CD4-positive, alpha-beta T cell treated with Interleukin-2 at 100 ng/mL for 4 hours (primary cell): ENCODE measurements around the gene CCDC148.

Experiments used
- DNase-seq: peaks from one replicate; pipeline ENCODE4 v3.0.0-alpha.2; 2020; ENCODE audit warnings: low spot score

CCDC148 gene

DNA sequence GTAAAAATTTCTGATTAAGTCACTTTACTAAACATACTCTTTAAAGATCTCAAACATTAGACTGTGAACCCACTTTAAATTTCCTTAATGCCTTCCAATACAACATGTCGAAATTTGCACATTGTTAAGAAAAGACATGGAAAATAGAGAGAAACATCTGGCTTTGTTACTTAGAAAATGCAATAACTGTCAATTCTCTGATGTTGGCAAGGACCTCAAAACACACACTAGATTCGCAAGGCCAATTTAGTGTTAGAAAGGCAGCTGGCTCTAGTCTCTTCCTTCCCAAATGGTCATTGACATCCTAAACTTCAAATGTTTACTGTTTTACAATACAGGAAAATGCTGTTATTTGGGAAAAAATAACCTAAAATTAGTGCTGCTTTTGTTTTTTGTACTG, 244.3 kb downstream of the CCDC148 start:
- DNase-seq, result no peak

DNA sequence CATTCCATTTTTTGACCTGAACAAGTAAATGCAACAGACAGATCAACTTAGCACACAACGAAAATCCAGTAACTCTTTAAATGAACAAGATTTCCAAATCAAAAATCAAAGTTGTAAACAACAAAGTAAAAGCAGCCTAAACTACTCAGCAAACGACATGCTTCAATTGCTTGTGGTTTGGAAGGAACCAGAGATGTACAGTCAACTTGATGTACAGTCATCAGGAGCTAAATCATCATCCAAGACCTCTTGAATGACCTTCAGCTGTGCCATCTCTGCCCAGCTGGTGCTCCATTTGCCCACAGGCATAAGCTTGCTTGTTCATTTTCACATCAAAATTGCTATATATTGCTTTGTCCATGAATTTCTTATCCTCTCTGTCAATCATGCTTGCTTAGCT, 245.1 kb downstream of the CCDC148 start:
- no peak for DNase-seq

DNA sequence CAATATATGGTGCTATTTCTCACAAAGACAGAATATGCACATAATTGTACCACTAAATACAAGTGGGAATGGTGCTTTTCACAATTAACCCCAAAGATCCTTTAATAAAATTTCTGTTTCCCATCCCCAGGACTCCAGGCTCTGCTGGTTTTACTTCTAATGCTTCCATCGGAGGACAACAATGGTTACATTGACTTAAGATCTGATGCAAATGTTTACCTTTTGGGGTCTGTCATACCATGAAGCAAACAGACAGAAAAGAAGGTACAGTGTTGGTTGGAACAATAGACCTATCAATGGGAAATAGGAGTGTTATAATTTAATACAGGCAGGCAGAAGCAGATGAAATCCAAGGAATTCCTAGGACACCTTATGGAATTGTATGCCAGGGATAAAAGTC, 249.2 kb downstream of the CCDC148 start:
- DNase-seq, result no peak

DNA sequence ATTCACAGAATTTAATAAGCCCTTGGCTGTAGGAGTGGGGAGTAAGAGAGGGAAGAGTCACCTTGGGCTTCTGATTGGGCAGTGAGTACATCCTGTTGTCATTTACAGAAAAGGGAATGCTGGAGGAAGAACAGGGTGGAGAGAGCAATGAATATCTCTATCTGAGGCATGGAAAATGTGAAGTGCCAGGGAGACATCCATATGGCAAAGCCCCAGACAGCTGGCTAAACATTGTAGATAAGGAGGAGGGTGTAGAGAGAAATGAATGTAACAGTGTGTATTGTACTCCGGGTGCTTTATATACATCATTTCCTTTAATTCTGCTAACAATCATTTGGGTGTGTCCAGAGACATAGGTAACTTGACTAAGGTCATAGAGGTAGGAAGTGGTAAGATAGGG, 251.3 kb downstream of the CCDC148 start:
- no peak for DNase-seq

DNA sequence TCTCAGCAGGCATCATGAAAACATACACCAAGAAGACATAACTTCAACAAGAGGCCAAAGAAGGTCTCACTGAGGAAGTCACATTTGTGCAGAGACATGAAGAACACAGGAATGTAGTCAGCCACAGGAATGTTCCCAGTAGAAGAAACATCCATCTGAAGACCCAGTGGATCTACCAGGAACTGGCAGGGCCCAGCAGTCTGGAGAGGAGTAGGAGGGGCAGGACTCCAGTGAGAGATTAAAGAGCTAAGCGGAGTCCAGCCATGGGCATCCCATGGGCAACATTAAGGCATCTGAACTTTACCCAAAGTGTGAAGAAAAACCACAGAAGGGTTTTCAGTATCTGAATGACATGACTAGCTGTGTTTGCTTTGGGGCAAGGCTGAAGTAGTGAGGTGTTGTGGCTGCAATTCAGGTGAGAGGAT, 251.8 kb downstream of the CCDC148 start:
- DNase-seq, result no peak

DNA sequence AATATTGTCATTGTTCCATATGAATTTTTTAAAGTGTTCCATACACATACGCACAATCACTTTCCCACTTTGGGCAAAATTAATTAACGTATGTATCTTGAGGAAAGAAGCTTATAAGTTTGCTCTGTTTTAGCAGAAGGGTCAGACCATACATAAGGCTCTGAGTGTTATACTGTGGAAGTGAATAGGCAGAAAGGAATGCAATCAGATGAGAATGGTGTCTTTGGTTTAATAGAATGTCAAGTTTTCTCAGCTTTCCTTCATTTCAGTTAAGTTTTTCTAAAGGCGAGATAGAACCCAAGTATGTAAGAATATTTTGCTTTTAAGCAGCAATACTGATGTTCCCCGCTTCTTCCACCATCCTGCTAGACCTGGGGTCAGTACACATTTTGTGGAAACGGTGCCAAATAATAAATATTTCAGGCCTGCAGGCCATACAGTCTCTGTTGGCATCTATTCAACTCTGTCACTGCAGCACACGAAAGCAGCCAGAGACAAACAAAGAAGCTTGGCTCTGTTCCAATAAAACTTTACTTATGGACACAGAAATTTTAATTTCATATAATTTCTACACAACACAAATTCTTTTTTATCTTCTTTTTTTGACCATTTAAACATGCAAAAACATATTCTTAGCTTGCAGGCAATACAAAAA, 254.3 kb downstream of the CCDC148 start:
- no peak for DNase-seq

DNA sequence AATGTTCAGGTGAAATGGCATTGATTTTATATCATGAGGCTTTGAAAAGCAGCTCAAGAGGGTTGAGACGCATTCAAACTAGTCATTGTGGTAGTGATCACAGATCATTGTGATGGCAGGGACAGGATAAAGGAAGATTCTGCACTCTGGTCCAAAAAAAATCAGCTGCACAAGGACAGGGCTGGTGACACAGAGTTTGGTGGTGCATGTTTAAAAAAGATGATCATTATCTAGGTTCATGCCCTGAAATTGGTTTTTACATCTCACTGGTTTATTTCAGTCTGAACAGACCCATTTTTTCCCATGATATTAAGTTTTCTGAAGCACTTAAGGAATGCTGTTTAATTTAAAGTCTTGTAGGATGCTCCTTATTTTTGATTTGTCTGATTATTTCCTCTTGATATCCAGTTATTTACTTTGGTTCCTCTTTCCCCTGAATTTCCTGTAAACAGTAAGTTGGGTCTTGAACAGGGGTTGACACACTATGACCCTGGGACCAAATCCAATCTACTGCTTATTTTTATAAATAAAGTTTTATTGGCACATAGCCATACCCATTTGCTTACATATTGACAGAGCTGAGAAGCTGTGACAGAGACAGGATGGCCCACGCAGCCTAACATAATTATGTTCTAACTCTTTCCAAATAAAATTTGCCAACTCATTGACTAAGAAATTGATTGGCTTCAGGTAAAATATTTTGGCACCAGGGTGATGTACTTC, 256.5 kb downstream of the CCDC148 start:
- no peak for DNase-seq

DNA sequence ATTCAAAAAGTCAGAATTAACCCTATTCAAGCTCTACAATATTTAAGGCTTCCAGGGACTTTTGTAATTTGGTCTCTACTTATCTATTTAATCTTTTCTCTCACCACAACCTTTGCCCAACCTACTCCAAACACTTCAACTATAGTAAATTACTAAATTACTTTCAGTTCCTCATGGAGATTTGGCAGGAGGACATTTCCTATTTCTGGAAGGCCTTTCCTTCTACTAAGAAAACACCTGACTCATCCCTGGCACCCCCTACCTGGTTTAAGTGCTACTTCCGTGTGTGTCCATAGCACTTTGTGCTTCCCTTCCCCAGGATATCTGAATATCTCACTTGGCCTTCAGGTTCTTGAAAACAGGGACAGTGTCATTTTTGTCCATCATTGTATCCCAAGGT, 258.6 kb downstream of the CCDC148 start:
- DNase-seq, result no peak

DNA sequence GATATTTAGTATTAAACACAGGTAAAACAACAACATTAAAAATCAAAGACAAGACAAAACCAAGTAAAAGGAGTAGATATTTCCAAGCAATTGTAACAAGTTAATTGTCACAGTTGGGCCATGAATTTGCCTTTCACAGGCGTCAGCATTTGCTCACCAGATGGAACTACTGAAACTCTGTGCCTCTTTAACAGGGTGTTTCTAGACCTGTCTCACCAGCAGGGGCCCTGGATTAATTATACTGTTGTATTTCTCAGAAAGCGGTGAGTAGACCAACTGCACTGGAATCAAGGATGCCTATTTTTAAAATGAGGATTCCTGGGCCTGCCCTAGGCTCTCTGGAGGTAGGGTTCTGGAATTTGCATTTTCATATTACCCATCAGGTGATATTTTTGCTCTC, 262.3 kb downstream of the CCDC148 start:
- no peak for DNase-seq

DNA sequence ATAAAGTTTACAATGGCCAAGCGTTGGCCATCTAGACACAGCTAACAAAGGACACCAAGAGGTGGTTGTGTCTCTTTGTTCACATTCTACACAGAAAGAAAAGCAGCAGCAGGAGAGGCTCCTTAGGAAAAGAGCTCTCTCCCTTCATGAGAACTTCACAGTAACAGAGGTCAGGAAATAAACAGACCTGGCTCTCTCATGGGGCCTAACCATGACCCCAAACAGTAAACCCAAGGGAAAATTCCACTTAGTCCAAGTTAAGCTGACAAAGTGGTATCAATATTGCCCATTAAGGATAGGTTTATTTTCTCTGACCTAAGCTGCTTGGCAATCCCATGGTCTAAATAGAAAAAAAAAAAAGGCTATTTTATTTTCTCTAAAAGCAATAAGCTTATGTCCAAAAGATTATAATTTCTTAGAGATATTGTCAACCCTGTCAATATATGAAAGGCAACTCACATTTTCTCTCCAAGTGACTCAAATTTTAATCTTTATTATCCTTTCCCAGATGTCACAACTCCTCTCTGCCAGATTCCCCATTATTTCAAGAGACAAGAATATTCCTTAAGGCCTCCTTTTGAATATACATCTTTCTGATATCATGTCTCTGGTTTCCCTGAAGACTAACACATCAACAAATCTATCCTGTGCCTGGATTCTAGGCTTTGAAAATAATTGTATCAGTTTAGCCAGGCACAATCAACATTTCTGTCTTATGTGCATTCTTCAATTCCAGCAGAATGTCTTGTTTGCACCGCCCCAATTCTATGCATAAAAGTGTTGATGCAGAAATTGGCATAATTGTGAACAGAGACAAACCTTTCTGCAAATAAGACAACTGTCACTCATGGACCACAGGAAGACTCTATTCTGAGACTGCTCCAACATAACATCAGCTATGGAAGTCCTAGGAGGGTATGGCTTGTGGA, 263.8 kb downstream of the CCDC148 start:
- DNase-seq, result no peak

DNA sequence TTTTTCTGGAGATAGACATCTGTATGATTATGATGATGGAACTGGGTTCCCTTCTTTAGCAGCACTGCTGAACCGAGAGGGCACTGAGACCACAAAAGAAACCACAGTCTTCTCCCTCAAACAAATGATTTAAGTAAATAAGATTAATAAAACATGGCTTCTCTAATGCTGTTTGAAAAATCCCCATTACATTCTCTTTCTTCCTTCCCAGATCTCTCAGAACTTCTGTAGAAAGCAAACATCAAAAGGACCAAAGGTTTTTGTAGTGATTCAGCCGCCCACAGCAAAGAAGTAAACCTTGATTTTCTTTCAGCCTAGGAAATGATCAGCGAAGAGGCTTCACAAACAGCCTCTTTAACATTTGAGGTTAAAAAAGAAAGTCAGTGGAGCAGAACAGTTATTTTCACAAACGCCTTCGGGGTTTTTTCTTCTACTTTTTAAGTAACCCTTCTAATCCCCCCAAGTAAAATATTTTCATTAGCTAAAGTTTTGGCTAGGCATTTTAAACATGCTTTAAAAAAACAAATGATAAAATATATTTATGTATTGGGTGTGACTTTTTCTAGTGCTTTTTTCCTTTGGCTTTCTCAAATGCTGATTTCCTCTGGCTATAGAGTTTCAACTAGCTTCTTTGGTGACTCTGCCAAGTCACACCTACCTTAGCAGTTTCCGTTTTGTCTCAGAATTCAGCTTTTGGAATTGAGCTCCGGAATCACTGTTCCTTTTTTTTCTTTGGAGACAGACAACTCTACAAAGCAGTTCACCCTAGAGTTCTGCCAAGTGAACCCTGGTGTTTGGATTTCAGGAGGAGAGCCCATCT, 265.3 kb downstream of the CCDC148 start:
- peak; percentile 27 for DNase-seq

DNA sequence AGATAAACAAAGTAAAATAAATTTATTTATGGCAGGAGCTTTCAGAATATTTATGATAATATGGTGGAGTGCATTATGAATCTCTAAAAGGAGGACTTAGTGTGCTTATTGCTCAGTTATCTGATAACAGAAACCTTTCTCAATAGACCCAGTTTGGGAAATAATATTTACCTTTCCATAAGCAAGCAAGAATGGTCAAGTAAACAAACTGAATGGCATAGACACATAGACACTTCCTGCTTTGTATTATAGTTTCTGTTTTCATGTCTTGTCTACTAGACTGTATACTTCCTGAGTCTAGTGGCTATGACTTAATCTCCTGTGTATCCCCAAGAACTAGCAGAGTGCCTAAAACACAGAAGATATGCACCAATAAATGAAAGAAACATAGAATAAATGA, 267.0 kb downstream of the CCDC148 start:
- DNase-seq, result no peak

DNA sequence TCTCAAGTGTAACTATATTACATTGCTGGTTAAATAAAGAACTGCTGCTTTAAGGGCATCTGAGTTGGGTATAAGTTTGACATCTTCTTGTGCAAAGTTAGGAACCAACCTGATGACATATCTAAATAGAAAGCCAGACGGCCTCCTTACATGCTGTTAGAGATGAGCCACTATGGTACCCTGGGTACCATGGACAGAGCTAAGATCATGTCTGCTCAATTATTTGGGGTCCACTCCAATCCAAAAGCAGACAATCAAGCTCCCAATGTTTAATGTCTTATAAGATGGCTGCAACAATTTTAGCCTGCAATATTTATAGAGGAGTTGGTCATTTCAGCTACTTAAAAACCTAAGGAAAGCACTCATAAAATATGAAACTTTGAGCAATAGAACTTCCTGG, 268.6 kb downstream of the CCDC148 start:
- no peak for DNase-seq

DNA sequence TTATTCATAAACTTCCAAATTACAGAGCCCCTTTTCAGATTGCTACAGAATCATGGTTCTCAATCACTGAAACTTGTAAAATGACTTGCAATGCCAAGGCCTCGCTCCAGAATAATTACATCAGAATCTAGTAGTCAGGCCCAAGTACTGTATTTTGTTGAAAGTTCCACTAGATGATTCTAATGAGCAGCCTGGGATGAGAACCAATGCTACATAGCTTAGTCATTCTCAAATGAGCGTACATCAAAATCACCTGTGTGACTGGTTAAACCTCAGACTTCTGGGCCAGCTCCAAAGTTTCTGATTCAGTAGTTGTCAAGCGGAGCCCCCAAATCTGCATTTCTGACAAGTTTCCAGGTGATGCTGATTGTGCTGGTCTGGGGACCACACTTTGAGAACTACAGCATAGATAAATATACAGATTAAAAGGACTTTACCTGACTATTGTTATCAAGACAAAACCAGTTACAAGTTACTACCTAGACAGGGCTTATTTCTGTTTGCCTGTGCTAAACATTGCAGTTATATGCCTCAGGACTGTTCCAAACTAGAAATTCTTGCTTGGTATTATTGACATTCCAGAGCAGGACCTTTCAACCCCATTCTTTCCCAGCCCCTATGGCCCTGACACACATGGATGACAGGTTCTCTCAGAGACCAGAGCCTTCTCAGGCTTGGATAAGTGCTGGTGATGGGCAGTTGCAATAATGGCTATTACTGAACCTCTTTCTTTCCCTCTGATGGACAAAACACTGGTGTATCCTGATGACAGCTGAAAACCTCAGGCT, 271.8 kb downstream of the CCDC148 start:
- DNase-seq, result no peak

DNA sequence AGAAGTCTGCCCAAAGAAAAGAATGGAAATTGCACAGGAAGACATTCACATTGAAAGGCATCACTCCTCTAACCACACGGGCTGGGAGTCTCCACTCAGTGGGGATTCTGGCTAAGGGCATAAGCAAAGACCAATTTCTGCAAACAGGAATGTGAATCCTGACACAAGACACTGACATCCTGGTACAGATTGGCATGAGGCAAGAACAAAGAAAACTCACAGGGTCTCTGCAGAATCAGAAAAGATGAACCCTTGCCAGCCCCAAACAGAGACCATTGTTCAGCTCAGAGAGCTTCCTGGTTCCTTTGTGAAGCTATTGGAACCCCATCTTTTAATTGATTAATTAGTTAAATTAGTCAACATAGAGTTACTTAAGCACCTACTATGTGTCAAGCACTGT, 272.6 kb downstream of the CCDC148 start:
- DNase-seq, result no peak

DNA sequence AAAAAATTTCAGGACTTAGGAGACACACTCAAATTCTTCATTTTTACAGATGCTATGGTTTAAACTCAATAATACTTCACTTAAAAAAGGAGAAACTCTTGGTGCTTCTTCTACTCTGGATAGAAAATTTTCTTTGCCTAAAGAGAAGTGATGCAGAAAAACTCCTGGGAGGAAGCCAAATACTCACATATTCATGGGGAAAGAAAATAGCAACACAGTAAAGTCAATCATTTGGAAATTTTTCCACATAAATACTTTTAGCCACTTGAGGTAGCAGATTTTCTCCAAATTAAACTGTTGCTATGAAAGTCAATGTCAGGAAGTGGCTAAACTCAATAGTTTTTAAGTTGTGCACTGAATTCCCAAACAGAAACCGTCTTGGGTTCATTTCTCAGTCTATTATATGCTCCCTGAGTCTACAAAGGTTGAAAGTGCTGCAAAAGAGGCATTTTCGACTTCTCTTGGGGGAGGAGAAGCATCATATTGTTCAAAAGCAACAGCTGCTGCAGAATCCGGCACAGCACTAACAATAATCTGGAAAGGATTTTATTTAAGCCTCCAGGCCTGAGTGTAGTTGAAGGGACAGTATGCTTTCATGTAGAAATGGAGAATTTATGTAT, 273.8 kb downstream of the CCDC148 start:
- DNase-seq, result no peak

DNA sequence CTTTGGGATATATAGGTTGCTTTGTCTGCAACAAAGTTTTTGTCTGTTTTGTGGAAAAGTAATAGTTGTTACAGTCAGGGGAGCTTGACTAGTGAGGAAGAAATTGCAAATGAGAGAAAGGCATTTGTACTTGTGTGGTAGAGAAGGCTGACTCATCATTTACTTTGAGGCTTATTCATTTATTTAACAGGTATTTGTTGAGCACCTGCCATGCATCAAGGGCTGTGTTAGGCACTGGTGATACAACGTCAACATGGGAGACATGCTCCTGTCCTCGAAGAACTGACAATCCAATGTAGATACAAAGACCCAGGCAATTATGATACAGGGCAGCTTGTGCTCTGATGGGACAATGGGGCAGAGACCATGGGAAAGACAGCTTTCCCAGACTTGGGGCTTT, 275.4 kb downstream of the CCDC148 start:
- DNase-seq, result no peak

DNA sequence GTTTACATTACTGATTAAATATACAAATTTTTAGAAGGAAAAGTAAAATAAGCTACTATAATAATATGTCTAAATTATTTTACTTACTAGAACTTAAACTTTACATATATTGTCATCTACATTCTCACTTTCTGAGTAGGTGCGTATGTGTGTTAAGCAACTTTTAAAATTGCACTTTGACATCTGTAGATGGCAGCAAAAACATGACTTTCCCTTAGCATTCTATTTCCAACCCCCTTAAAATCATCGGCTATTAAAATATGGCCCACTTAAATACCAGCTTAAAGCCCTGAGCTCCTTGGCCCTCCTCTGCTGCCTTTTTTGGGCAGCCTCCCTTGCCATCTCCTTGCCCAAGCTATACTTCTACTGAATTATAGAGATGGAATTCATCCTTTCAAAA, 276.9 kb downstream of the CCDC148 start:
- DNase-seq, result no peak

DNA sequence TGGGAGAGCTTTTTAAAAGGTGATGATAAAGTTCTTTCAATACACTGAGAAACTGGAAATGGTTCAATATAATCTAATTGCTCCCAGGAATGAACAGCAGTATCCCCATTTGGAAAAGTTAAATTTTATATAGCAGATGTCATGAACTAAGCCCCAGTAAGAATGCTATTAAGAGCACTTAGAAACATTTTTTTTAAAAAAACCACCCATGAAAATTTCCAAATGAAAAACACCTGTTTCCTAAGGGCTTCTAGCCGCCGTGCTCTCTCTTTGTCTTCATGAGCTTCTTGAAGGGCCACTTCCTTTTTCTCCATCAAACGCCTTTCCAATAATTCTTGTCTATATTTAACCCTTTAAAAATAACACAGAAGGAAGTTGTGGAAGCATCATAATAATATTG, 277.9 kb downstream of the CCDC148 start:
- no peak for DNase-seq

DNA sequence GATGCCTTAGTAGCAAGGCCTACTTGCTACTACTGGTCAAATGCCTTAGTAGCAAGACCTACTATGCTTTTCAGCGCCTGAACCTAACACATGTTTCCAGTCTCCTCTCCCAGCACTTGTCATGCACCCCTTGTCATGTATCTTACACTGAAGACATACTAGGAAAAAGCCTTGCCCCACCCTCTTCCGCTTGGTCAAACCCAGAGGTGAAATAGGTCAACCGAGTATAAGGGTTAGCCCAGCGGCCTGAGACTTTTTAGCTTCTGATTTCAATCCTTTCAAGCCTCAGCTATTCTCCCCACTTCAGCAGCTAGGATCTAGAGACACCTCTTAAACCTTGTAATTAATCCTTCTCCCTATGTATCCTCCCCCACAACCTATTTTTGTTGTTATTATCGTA, 281.6 kb downstream of the CCDC148 start:
- no peak for DNase-seq

DNA sequence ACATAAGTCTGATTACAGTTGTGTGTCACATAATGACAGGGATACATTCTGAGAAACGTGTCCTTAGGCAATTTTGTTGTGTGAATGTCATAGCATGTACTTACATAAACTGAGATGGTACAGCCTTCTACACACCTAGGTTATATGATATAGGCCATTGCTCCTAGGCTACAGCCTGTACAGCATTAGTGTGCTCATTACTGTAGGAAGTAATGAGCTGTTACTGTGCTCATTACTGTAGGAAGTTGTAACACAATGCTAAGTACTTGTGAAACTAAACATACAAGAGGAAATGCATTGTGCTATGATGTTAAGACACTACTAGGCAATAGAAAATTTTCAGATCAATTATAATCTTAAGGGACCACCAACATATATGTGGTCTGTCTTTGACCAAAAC, 282.1 kb downstream of the CCDC148 start:
- DNase-seq, result no peak
